Ovary (tissue), 9 donors: ENCODE measurements around the gene MEGF9. TPM values are rescaled to one million over a fixed set of nuclear protein-coding genes. Genes with fewer than 3 reads are reported as not detected.
"Not testable (repeated sequence)": the region's sequence is repeated elsewhere in the genome, so short reads cannot be mapped to it uniquely, and the experiment has no call there.

ENCODE experiments used
- DNase-seq, 5 donors: peaks; one replicate each; pipeline ENCODE4 v3.0.0-alpha.2; 2019 to 2020
- H3K27ac ChIP-seq, 2 donors: fragments of 200-600 bp; one replicate each; pipeline versions ENCODE4 v1.5.1 to v1.8.0; 2019 to 2022
- H3K27me3 ChIP-seq: fragments of 200-600 bp; one replicate; pipeline ENCODE4 v1.8.0; 2022
- H3K36me3 ChIP-seq: fragments of 200-600 bp; sonication (generic); one replicate; pipeline ENCODE4 v1.5.1; 2019
- H3K4me1 ChIP-seq: one replicate; pipeline ENCODE4 v1.8.1; 2013; ENCODE audit warnings: mild to moderate bottlenecking, moderate library complexity; ENCODE audit not compliant: insufficient read depth
- H3K4me3 ChIP-seq: fragments of 200-600 bp; sonication (generic); one replicate; pipeline ENCODE4 v1.5.1; 2017
- H3K9me3 ChIP-seq, 2 donors: fragments of 200-600 bp in 1 of 2; sonication (generic) in 1 of 2; one replicate each; pipeline versions ENCODE4 v1.5.1 to v1.8.1; 2013 to 2019; ENCODE audit warnings: mild to moderate bottlenecking in 1 of 2, moderate library complexity in 1 of 2
- CTCF ChIP-seq, 3 donors: fragments of 450-650 bp in 2 of 3; fragments of 200-600 bp in 1 of 3; IDR thresholded peaks; one replicate each; pipeline versions ENCODE4 v1.5.1 to v1.8.0; 2016 to 2022; ENCODE audit warnings: antibody characterized with exemption in 3 of 3, mild to moderate bottlenecking in 1 of 3
- EP300 ChIP-seq: sonication (generic); formaldehyde crosslinking; IDR thresholded peaks from one replicate; pipeline ENCODE4 v1.6.1; 2017; ENCODE audit warnings: antibody characterized with exemption
- POLR2A ChIP-seq: fragments of 450-650 bp; IDR thresholded peaks from one replicate; pipeline ENCODE4 v1.6.1; 2017; ENCODE audit warnings: antibody characterized with exemption, mild to moderate bottlenecking, moderate library complexity
- WGBS, 3 donors: extraction: QIAGEN DNeasy Blood & Tissue Kit in 1 of 3; methylation state at CpG; one replicate each; pipeline versions ENCODE4 v1.1.5 to v1.1.7; 2013 to 2017; 5-methylcytosine and 5-hydroxymethylcytosine counted together
- intact Hi-C, 4 donors: fragments of 100-400 bp; cut with DNase I; formaldehyde crosslinking; loops; one replicate each; pipeline versions ENCODE4 v1.11.0 to v1.15.1; 2022 to 2023
- polyA plus RNA-seq, 2 donors: library from polyadenylated mRNA; stranded (reverse); fragments of 200-250 nt in 1 of 2; fragments of 350-450 nt in 1 of 2; fragmentation: Illumina TruSeq in 1 of 2; extraction: RNeasy Lipid Tissue Mini Kit (QIAGEN cat#74804) in 1 of 2; gene quantifications; one replicate each; pipeline ENCODE4 v1.2.3, GENCODE V29; 2013 to 2014
- total RNA-seq, 7 donors: library from RNA; depleted of rRNA in 2 of 7; stranded (reverse); fragments of >200 nt in 2 of 7; fragmentation: NEBNext Ultra II Directional in 3 of 7; extraction: Animal tissue kit (Norgen Biotek cat#: 25700) in 3 of 7; gene quantifications; one replicate each; pipeline versions ENCODE4 v1.1.0 to v1.2.4, GENCODE V29; 2016 to 2023
- donor health status: DM: no; HTN: no; CAD: no; lungs with moderate emphysema.
- donor health status: DM: no; HTN: no; CAD: no.
- donor health status: Bipolar disorder and iron deficiency.
- donor health status: DM: yes; HTN: yes; CAD: no.
- donor health status: DM: no; HTN: no; CAD: no.
- donor health status: DM: yes; HTN: yes; CAD: no.

The MEGF9 gene
- total and polyA plus RNA-seq, 9 donors: 9.9 to 27.3 (median 14.6) TPM

GRCh38 chr9:120640380-120640779, 73.9 kb downstream of the MEGF9 start:
- intact Hi-C loops: no loop called here
- Histone ChIP-seq H3K4me3 (no peak overlapping the region), H3K4me1 (no peaks in the 10 kb centered on the region), H3K36me3 (no peaks in the 10 kb centered on the region), H3K27ac (no peak overlapping the region), H3K27me3 (no peaks in the 10 kb centered on the region), H3K9me3 (no peaks in the 10 kb centered on the region)
- DNase-seq: no peak
- TF ChIP-seq CTCF (IDR thresholded peaks at IDR 0.05): no peak
- TF ChIP-seq POLR2A: no peak
- no peak for TF ChIP-seq EP300
- WGBS, 3 donors: 97 to 98% (median 98%) methylated on average over 2 of the region's 2 CpGs

GRCh38 chr9:120637919-120638318, 76.4 kb downstream of the MEGF9 start:
- intact Hi-C loops: no loop called here
- 86 to 90% (median 90%) methylated on average over 5 of the region's 5 CpGs for WGBS, 3 donors

GRCh38 chr9:120636194-120636957, 77.9 kb downstream of the MEGF9 start:
- intact Hi-C loops: no loop called here

More at GRCh38 chr9:120637919-120638318, 76.4 kb downstream of the MEGF9 start:
- DNase-seq: no peak
- Histone ChIP-seq H3K27me3 (no peaks in the 10 kb centered on the region), H3K27ac (no peak overlapping the region), H3K36me3 (no peaks in the 10 kb centered on the region), H3K9me3 (no peaks in the 10 kb centered on the region), H3K4me1 (no peaks in the 10 kb centered on the region), H3K4me3 (no peak overlapping the region)
- no peak for TF ChIP-seq EP300

GRCh38 chr9:120635011-120635410, 79.3 kb downstream of the MEGF9 start:
- no peak for TF ChIP-seq EP300
- TF ChIP-seq POLR2A: no peak
- TF ChIP-seq CTCF (IDR thresholded peaks at IDR 0.05): no peak
- 93 to 98% (median 94%) methylated on average over 1 of the region's 1 CpG for WGBS, 3 donors

More at GRCh38 chr9:120636194-120636957, 77.9 kb downstream of the MEGF9 start:
- H3K27me3 ChIP-seq: no peaks in the 10 kb centered on the region
- no peaks in the 10 kb centered on the region for H3K9me3 ChIP-seq
- no peak overlapping the region for H3K27ac ChIP-seq
- H3K4me3 ChIP-seq: no peak overlapping the region
- WGBS, 3 donors: 95 to 98% (median 96%) methylated on average over 17 to 25 of the region's 25 CpGs
- TF ChIP-seq EP300 (no peak), CTCF (IDR thresholded peaks at IDR 0.05) (no peak), POLR2A (no peak)
- H3K4me1 ChIP-seq: no peaks in the 10 kb centered on the region
- H3K36me3 ChIP-seq: no peaks in the 10 kb centered on the region
- DNase-seq: no peak

GRCh38 chr9:120630333-120630732, 83.9 kb downstream of the MEGF9 start:
- Histone ChIP-seq H3K36me3 (no peaks in the 10 kb centered on the region), H3K27me3 (no peaks in the 10 kb centered on the region), H3K4me3 (no peak overlapping the region), H3K9me3 (no peaks in the 10 kb centered on the region), H3K4me1 (peaks cover 5% of the 10 kb centered on the region), H3K27ac (no peak overlapping the region)
- intact Hi-C loops: no loop called here
- no peak for TF ChIP-seq POLR2A
- DNase-seq: no peak

More at GRCh38 chr9:120635011-120635410, 79.3 kb downstream of the MEGF9 start:
- Histone ChIP-seq H3K27me3 (no peaks in the 10 kb centered on the region), H3K9me3 (no peaks in the 10 kb centered on the region), H3K4me3 (no peak overlapping the region), H3K27ac (no peak overlapping the region), H3K36me3 (no peaks in the 10 kb centered on the region), H3K4me1 (no peaks in the 10 kb centered on the region)
- no peak for DNase-seq
- intact Hi-C loops: no loop called here

- not testable (repeated sequence) for H3K4me3 ChIP-seq, H3K27me3 ChIP-seq, H3K36me3 ChIP-seq, DNase-seq, H3K4me1 ChIP-seq, H3K27ac ChIP-seq, H3K9me3 ChIP-seq
- 93 to 96% (median 95%) methylated on average over 3 of the region's 3 CpGs for WGBS, 3 donors
- intact Hi-C loops: loop anchor here in 2 of 4 donors (10.0 kb wide), 1 partner anchor 86 kb away; the partner anchor contains the start of gene MEGF9 (in 2 of the 2)
Measured at GRCh38 chr9:120628925-120629497, 85.3 kb downstream of the MEGF9 start.
